Neutrophil (primary cell): ENCODE results near the gene MEIS2.

ENCODE experiments used
- H3K27ac ChIP-seq: fragments of 200-600 bp; sonication (generic); 2 replicates; pipeline ENCODE4 v1.5.1; 2016; ENCODE audit warnings: mild to moderate bottlenecking, moderate library complexity
- H3K27me3 ChIP-seq: fragments of 200-600 bp; sonication (generic); 2 replicates; pipeline ENCODE4 v1.6.0; 2016; ENCODE audit warnings: mild to moderate bottlenecking
- H3K36me3 ChIP-seq: fragments of 200-600 bp; sonication (generic); 2 replicates; pipeline ENCODE4 v1.5.1; 2017
- H3K4me1 ChIP-seq, 2 experiments: fragments of 200-600 bp in 1 of 2; sonication (generic) in 1 of 2; 1 replicate in 1 of 2; 2 replicates in 1 of 2; pipeline versions ENCODE4 v1.5.1 to v1.6.1; 2013 to 2016; ENCODE audit warnings: low read depth in 1 of 2, low read length in 1 of 2, mild to moderate bottlenecking in 1 of 2, moderate library complexity in 1 of 2; ENCODE audit not compliant: control insufficient read depth in 1 of 2, insufficient read depth in 1 of 2
- H3K4me3 ChIP-seq, 2 experiments: fragments of 200-600 bp in 1 of 2; sonication (generic) in 1 of 2; 1 replicate in 1 of 2; 2 replicates in 1 of 2; pipeline ENCODE4 v1.5.1; 2013 to 2016; ENCODE audit warnings: low read depth in 1 of 2, low read length in 1 of 2, mild to moderate bottlenecking in 1 of 2, moderate library complexity in 1 of 2
- H3K9me3 ChIP-seq: fragments of 200-600 bp; sonication (generic); 2 replicates; pipeline ENCODE4 v1.5.1; 2016
- CTCF ChIP-seq: fragments of 200-600 bp; sonication (generic); IDR thresholded peaks from 2 replicates; pipeline ENCODE4 v1.5.1; 2016; ENCODE audit warnings: antibody characterized with exemption

MEIS2 gene

GRCh38 chr15:37140531-37141058 is 40.2 kb upstream of the MEIS2 start:
- Histone ChIP-seq H3K36me3 (no peaks in the 10 kb centered on the region), H3K27me3 (peaks cover 22% of the 10 kb centered on the region), H3K4me1 (no peaks in the 10 kb centered on the region), H3K9me3 (no peaks in the 10 kb centered on the region), H3K27ac (no peak overlapping the region), H3K4me3 (no peak overlapping the region)
- TF ChIP-seq CTCF, result no peak

- Histone ChIP-seq H3K36me3 (no peaks in the 10 kb centered on the region), H3K27ac (no peak overlapping the region), H3K9me3 (no peaks in the 10 kb centered on the region), H3K27me3 (peaks cover 22% of the 10 kb centered on the region), H3K4me3 (no peak overlapping the region), H3K4me1 (no peaks in the 10 kb centered on the region)
- TF ChIP-seq CTCF, result no peak
Measured at GRCh38 chr15:37138591-37139215, 38.4 kb upstream of the MEIS2 start.

GRCh38 chr15:37137221-37137620 is 36.9 kb upstream of the MEIS2 start:
- Histone ChIP-seq H3K27me3 (peaks cover 24% of the 10 kb centered on the region), H3K36me3 (no peaks in the 10 kb centered on the region), H3K4me3 (no peak overlapping the region), H3K27ac (no peak overlapping the region), H3K9me3 (no peaks in the 10 kb centered on the region), H3K4me1 (no peaks in the 10 kb centered on the region)
- no peak for TF ChIP-seq CTCF

GRCh38 chr15:37136666-37137065 is 36.3 kb upstream of the MEIS2 start:
- Histone ChIP-seq H3K36me3 (no peaks in the 10 kb centered on the region), H3K4me3 (no peak overlapping the region), H3K4me1 (no peaks in the 10 kb centered on the region), H3K9me3 (no peaks in the 10 kb centered on the region), H3K27me3 (peaks cover 29% of the 10 kb centered on the region), H3K27ac (no peak overlapping the region)
- TF ChIP-seq CTCF, result no peak

- Histone ChIP-seq H3K4me1 (no peaks in the 10 kb centered on the region), H3K36me3 (no peaks in the 10 kb centered on the region), H3K27ac (no peak overlapping the region), H3K9me3 (no peaks in the 10 kb centered on the region), H3K4me3 (no peak overlapping the region), H3K27me3 (peaks cover 44% of the 10 kb centered on the region)
- no peak for TF ChIP-seq CTCF
Measured at GRCh38 chr15:37135225-37135624, 34.9 kb upstream of the MEIS2 start.
